Hepatocyte (in vitro differentiated cells): ENCODE measurements around the gene CDC34. TPM values are rescaled to one million over a fixed set of nuclear protein-coding genes. Genes with fewer than 3 reads are reported as not detected.
A peak's percentile ranks its signal among the peaks of the same experiment; 100 is the strongest.

Source experiments
- DNase-seq: peaks from one replicate; pipeline ENCODE4 v3.0.0-alpha.2; 2016; ENCODE audit warnings: low spot score
- H2AFZ ChIP-seq: fragments of 200-600 bp; sonication (generic); 2 replicates; pipeline ENCODE4 v1.6.0; 2016; ENCODE audit warnings: antibody characterized with exemption, mild to moderate bottlenecking
- H3K27ac ChIP-seq: fragments of 200-600 bp; sonication (generic); 2 replicates; pipeline ENCODE4 v1.5.1; 2016; ENCODE audit warnings: mild to moderate bottlenecking
- H3K27me3 ChIP-seq: fragments of 200-600 bp; sonication (generic); 2 replicates; pipeline ENCODE4 v1.6.1; 2016
- H3K36me3 ChIP-seq: fragments of 200-600 bp; sonication (generic); replicated peaks from 2 replicates; pipeline ENCODE4 v1.5.1; 2016; ENCODE audit warnings: low read depth; ENCODE audit not compliant: insufficient read depth
- H3K4me1 ChIP-seq: fragments of 200-600 bp; sonication (generic); 2 replicates; pipeline ENCODE4 v1.5.1; 2016; ENCODE audit warnings: mild to moderate bottlenecking, moderate library complexity; ENCODE audit not compliant: insufficient read depth
- H3K4me2 ChIP-seq: fragments of 200-600 bp; sonication (generic); 2 replicates; pipeline ENCODE4 v1.6.0; 2016
- H3K4me3 ChIP-seq: fragments of 200-600 bp; sonication (generic); 2 replicates; pipeline ENCODE4 v1.5.1; 2016; ENCODE audit warnings: mild to moderate bottlenecking
- H3K79me2 ChIP-seq: fragments of 200-600 bp; sonication (generic); 2 replicates; pipeline ENCODE4 v1.6.0; 2017; ENCODE audit warnings: mild to moderate bottlenecking
- H3K9me2 ChIP-seq: fragments of 200-600 bp; sonication (generic); replicated peaks from 2 replicates; pipeline ENCODE4 v1.6.0; 2017; ENCODE audit warnings: mild to moderate bottlenecking; ENCODE audit not compliant: insufficient read depth
- H3K9me3 ChIP-seq: fragments of 200-600 bp; sonication (generic); 2 replicates; pipeline ENCODE4 v1.5.1; 2016; ENCODE audit warnings: low read depth, mild to moderate bottlenecking
- H4K20me1 ChIP-seq: fragments of 200-600 bp; sonication (generic); 2 replicates; pipeline ENCODE4 v1.6.0; 2016; ENCODE audit warnings: mild to moderate bottlenecking; ENCODE audit not compliant: insufficient read depth, poor library complexity, severe bottlenecking
- EZH2 ChIP-seq: fragments of 200-600 bp; sonication (generic); IDR thresholded peaks from 2 replicates; pipeline ENCODE4 v1.6.1; 2016; ENCODE audit warnings: antibody characterized with exemption, mild to moderate bottlenecking, borderline replicate concordance
- EZH2phosphoT487 ChIP-seq: fragments of 200-600 bp; sonication (generic); IDR thresholded peaks from one replicate; pipeline ENCODE4 v1.6.1; 2018; ENCODE audit warnings: antibody characterized with exemption, mild to moderate bottlenecking, low read depth, moderate library complexity; ENCODE audit not compliant: unreplicated experiment, severe bottlenecking
- WGBS: methylation state at CpG from one replicate; pipeline ENCODE4 v1.1.6; 2016; ENCODE audit warnings: low lambda C conversion rate; ENCODE audit errors: missing lambda C conversion rate; 5-methylcytosine and 5-hydroxymethylcytosine counted together
- polyA plus RNA-seq: library from polyadenylated mRNA; unstranded; fragments of >200 nt; fragmentation: Nextera tagmentation; extraction: Ambion mirVana; gene quantifications from 2 replicates; pipeline ENCODE4 v1.2.1, GENCODE V29; 2016
- total RNA-seq: library from RNA; depleted of rRNA; stranded (reverse); fragments of >200 nt; gene quantifications from 2 replicates; pipeline ENCODE4 v1.2.3, GENCODE V29; 2014
- TF ChIP-seq, protein P1 (sequence below): fragments of 200-600 bp; sonication (generic); IDR thresholded peaks from 2 replicates; pipeline ENCODE4 v1.5.1; 2016; ENCODE audit warnings: antibody characterized with exemption, mild to moderate bottlenecking; ENCODE audit not compliant: poor library complexity

The CDC34 gene
- total and polyA plus RNA-seq, 2 experiments from 2014 or later, result 105 to 196 TPM

DNA sequence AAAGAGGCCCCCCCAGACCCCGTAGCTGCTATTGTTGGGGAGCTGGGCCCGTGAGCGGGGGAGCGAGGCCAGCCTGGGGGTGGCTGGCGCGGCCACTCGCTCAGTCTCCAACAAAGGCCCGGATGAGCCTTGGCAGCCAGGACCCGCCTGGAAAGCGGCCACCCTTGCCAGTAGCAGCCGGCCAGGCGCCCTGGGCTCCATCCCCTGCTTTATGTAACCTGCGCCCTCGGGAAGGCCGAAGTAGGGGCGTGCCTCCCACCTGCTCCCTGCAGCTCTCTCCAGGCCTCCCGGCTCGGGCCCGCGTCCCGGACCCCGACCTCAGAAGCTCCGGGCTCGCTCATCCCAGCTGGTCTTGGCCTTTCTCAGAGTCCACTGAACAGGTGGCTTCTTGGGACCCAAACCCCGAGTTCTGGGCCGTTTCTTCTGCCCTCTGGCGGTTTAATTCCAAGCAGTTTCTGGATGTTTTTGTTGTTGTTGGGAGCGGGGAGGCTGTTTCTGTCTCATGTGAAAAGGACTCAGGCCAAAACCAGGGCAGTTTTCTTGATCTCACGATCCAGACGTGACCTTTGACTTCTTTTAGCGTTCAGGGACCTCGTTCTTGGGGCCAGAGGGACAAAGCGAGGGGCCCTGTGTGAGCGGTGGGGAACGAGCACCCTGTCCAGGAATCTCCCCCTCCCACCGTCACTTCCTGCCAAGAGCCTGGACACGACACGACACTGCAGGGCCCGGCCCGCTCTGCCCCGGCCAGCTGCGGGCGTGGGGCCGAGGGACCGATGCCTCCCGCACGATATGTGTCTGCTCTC lies 1.2 kb downstream of the CDC34 start:
- H3K4me1 ChIP-seq, result peaks cover 18% of the 10 kb centered on the region
- peak overlapping the region; percentile 5 for H2AFZ ChIP-seq

DNA sequence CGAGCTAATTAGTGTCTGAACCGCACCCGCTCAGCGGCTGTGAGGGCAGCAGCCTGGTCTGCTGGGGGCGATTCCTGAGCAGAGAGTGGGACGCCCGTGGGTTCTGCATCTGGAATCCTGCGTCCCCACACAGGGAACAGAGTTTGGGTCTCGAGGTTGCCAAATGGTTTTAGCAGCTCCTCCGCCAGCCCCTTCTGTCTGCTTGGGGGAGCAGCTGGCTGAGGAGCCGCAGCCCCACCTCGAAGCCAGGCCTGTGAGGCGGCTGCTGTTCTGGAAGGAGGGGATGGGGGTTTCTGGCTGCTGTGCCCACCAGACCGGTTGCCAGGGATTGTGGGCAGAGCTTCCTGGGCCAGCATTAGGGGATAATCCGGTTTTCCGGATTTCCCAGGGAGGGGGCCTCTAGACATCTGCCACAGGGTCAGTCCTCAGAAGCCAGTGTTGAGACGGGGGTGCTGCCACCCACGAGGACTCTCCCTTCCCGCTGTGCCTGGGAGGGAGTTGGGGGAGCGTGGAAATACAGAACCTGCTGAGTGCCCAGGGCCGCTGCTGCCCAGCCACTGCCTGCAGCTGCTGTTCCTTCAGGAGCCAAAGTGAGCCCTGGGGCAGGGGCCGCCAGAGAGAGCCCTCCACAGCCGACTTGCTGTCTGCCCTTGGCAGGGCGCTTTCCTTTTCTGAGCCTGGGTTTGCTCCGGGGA lies 2.0 kb downstream of the CDC34 start:
- Histone ChIP-seq H3K9me2 (no peaks in the 10 kb centered on the region), H3K9me3 (no peaks in the 10 kb centered on the region), H3K4me1 (peaks cover 18% of the 10 kb centered on the region), H3K27me3 (no peaks in the 10 kb centered on the region), H3K36me3 (no peaks in the 10 kb centered on the region), H3K4me2 (peak overlapping the region; percentile 99), H3K4me3 (peak overlapping the region; percentile 96), H3K79me2 (peaks cover 62% of the 10 kb centered on the region), H2AFZ (no peak overlapping the region), H4K20me1 (peaks cover 48% of the 10 kb centered on the region), H3K27ac (peak overlapping the region; percentile 94)
- no peak for TF ChIP-seq EZH2
- TF ChIP-seq EZH2phosphoT487, result no peak
- TF ChIP-seq, protein P1, sequence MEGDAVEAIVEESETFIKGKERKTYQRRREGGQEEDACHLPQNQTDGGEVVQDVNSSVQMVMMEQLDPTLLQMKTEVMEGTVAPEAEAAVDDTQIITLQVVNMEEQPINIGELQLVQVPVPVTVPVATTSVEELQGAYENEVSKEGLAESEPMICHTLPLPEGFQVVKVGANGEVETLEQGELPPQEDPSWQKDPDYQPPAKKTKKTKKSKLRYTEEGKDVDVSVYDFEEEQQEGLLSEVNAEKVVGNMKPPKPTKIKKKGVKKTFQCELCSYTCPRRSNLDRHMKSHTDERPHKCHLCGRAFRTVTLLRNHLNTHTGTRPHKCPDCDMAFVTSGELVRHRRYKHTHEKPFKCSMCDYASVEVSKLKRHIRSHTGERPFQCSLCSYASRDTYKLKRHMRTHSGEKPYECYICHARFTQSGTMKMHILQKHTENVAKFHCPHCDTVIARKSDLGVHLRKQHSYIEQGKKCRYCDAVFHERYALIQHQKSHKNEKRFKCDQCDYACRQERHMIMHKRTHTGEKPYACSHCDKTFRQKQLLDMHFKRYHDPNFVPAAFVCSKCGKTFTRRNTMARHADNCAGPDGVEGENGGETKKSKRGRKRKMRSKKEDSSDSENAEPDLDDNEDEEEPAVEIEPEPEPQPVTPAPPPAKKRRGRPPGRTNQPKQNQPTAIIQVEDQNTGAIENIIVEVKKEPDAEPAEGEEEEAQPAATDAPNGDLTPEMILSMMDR, result no peak
- 56% methylated on average over 24 of the region's 25 CpGs for WGBS
- no peak for DNase-seq

More for the DNA sequence above, 1.2 kb downstream of the CDC34 start:
- TF ChIP-seq, protein P1, result peak; percentile 63
- no peak for TF ChIP-seq EZH2
- TF ChIP-seq EZH2phosphoT487, result no peak
- Histone ChIP-seq H3K9me3 (no peaks in the 10 kb centered on the region), H3K4me3 (peak overlapping the region; percentile 96), H3K36me3 (no peaks in the 10 kb centered on the region), H3K27me3 (no peaks in the 10 kb centered on the region), H3K79me2 (peaks cover 55% of the 10 kb centered on the region), H3K27ac (peak overlapping the region; percentile 94), H3K9me2 (no peaks in the 10 kb centered on the region), H3K4me2 (peak overlapping the region; percentile 99), H4K20me1 (peaks cover 44% of the 10 kb centered on the region)
- peak; percentile 83 for DNase-seq
- under 1% methylated on average over 46 of the region's 47 CpGs for WGBS

- Histone ChIP-seq H3K4me1 (peaks cover 18% of the 10 kb centered on the region), H3K79me2 (peaks cover 63% of the 10 kb centered on the region), H2AFZ (no peak overlapping the region), H3K9me3 (no peaks in the 10 kb centered on the region), H3K27ac (peak overlapping the region; percentile 94), H3K4me3 (no peak overlapping the region), H3K36me3 (no peaks in the 10 kb centered on the region), H3K4me2 (peak overlapping the region; percentile 99), H4K20me1 (peaks cover 52% of the 10 kb centered on the region), H3K27me3 (no peaks in the 10 kb centered on the region), H3K9me2 (no peaks in the 10 kb centered on the region)
- no peak for DNase-seq
- TF ChIP-seq EZH2phosphoT487 (no peak), EZH2 (no peak)
- TF ChIP-seq, protein P1, result no peak
- WGBS, result 97% methylated on average over 8 of the region's 14 CpGs
Observed at GRCh38 chr19:534088-534487, 2.5 kb downstream of the CDC34 start.
